Measurements from ENCODE around the gene CTBP2. TPM values are rescaled to one million over a fixed set of nuclear protein-coding genes. Genes with fewer than 3 reads are reported as not detected.

The CTBP2 gene
- total and polyA plus RNA-seq, 2 of the 13 experiments (the other 11 are each of a cell fraction or from before 2014, with no cell fraction given): 0.08 TPM; not detected in 1

DNA sequence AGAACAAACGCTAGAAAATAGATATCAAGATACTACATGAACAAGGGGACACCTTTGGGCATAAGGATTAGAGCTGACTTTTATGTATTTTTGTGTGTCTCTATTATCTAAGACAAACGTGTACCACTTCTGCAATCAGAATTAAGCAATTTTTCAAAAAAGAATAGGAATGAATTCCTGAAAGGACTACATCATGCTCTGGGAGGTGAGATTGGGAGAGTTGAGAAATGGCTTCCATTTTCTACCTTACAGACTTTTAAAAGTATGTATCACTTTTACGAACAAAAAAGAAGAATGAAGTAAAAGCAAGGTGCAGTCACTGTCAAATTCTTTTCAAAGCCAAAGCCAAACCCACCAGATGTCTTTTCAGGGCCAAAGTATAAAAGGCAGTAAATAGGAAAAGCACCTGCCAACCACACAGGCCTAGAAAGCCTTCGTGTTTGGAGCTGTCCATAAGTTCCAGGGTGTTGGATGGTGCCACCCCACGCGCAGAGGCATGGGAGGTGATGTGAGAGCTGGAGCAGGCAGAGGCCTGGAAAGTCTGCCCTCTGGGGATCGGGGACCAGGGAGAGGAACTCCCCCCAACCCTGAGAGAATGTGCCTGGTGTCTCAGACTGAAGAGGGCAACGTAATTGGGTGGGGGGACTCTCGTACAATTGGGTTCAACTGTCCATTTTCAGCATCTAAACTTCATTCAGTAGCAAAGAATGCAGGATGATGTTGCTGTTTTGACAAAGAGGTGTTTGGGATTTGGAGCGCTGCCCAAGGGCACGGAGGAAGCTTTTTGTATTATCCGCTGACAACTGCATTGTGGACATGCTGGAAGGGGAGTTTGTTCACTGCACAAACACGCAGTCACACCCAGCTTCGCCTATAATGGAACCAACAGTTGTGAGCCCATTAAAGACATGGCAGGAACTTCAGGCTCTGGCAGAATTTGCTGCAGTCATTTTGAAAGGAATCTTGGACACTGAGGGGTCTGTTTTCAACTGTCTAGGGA lies 17.6 kb upstream of the CTBP2 start:
- no peak overlapping the region for H2AFZ ChIP-seq (ENCODE audit: low read length)
- intact Hi-C loops (cut with micrococcal nuclease; ENCODE audit: unreplicated experiment) (no loop called here), in situ Hi-C loops (cut with HindIII; ENCODE audit: extremely low pct_ligation_motif_present, low pct_unique_long_range_greater_than_20kb) (no loop called here)
- H3K4me3 ChIP-seq (replicated peaks in 1 of 3; ENCODE audit: insufficient read depth in 1 of 3, low read depth in 2 of 3, low read length in 3 of 3): no peak overlapping the region
- no peaks in the 10 kb centered on the region for H3K4me1 ChIP-seq (ENCODE audit: insufficient read depth, low read length)
- no peak for FAIRE-seq
- BruUV-seq (replicated peaks): no TSS peak
- WGBS (ENCODE audit: low lambda C conversion rate): 35% methylated on average over 14 of the region's 14 CpGs
- H3K27me3 ChIP-seq (ENCODE audit: control insufficient read depth in 1 of 2, insufficient read depth in 2 of 2, low read length in 2 of 2): peaks cover 0 to 9% of the 10 kb centered on the region in 2 experiments; a peak in 2 of 5 replicates
- CTCF ChIA-PET (ENCODE audit: low intra/inter-chr PET ratio, low total read pairs): no interaction called here
- H3K27ac ChIP-seq (ENCODE audit: extremely low read length, insufficient read depth, low read length): no peak overlapping the region
- POLR2A ChIA-PET: no interaction called here
- ATAC-seq: no peak
- H3K4me2 ChIP-seq (ENCODE audit: low read depth, low read length): no peak overlapping the region
- H3K9ac ChIP-seq (ENCODE audit: insufficient read depth, low read depth, low read length): no peak overlapping the region
- no peaks in the 10 kb centered on the region for H3K36me3 ChIP-seq (replicated peaks in 1 of 2; ENCODE audit: control insufficient read depth in 1 of 2, insufficient read depth in 2 of 2, low read length in 2 of 2)
- no peaks in the 10 kb centered on the region for H3K79me2 ChIP-seq (ENCODE audit: insufficient read depth, low read length)
- no peaks in the 10 kb centered on the region for H3K9me3 ChIP-seq (ENCODE audit: low read length)
- no peaks in the 10 kb centered on the region for H4K20me1 ChIP-seq (ENCODE audit: insufficient read depth, low read length)
- DNase-seq (ENCODE audit: low spot score): no peak
- no peak for TF ChIP-seq NFKB2 (CRISPR knock-in tag; IDR thresholded peaks at IDR 0.05; ENCODE audit: borderline replicate concordance)

- WGBS (ENCODE audit: low lambda C conversion rate): 3% methylated on average over 8 of the region's 8 CpGs
- no peak for FAIRE-seq
- no peak overlapping the region for H3K9ac ChIP-seq (ENCODE audit: insufficient read depth, low read depth, low read length)
- H4K20me1 ChIP-seq (ENCODE audit: insufficient read depth, low read length): no peaks in the 10 kb centered on the region
- no peaks in the 10 kb centered on the region for H3K79me2 ChIP-seq (ENCODE audit: insufficient read depth, low read length)
- no TSS peak for BruUV-seq (replicated peaks)
- no peak for ATAC-seq
- H3K27ac ChIP-seq (ENCODE audit: extremely low read length, insufficient read depth, low read length): no peak overlapping the region
- no peak overlapping the region for H3K4me3 ChIP-seq (replicated peaks in 1 of 3; ENCODE audit: insufficient read depth in 1 of 3, low read depth in 2 of 3, low read length in 3 of 3)
- no peaks in the 10 kb centered on the region for H3K36me3 ChIP-seq (replicated peaks in 1 of 2; ENCODE audit: control insufficient read depth in 1 of 2, insufficient read depth in 2 of 2, low read length in 2 of 2)
- ChIA-PET CTCF (ENCODE audit: low intra/inter-chr PET ratio, low total read pairs) (no interaction called here), POLR2A (no interaction called here)
- H3K27me3 ChIP-seq (ENCODE audit: control insufficient read depth in 1 of 2, insufficient read depth in 2 of 2, low read length in 2 of 2): peaks cover 0 to 9% of the 10 kb centered on the region in 2 experiments; a peak in 2 of 5 replicates
- no peaks in the 10 kb centered on the region for H3K9me3 ChIP-seq (ENCODE audit: low read length)
- no peak overlapping the region for H2AFZ ChIP-seq (ENCODE audit: low read length)
- no peak for DNase-seq (ENCODE audit: low spot score)
- intact Hi-C loops (cut with micrococcal nuclease; ENCODE audit: unreplicated experiment): no loop called here
- in situ Hi-C loops (cut with HindIII; ENCODE audit: extremely low pct_ligation_motif_present, low pct_unique_long_range_greater_than_20kb): no loop called here
- H3K4me1 ChIP-seq (ENCODE audit: insufficient read depth, low read length): no peaks in the 10 kb centered on the region
- H3K4me2 ChIP-seq (ENCODE audit: low read depth, low read length): no peak overlapping the region
- TF ChIP-seq DPF2 (CRISPR knock-in tag; IDR thresholded peaks at IDR 0.05; ENCODE audit: borderline replicate concordance, low read depth): no peak
- no peak for TF ChIP-seq WIZ (CRISPR knock-in tag; IDR thresholded peaks at IDR 0.05)
- TF ChIP-seq, protein P1, sequence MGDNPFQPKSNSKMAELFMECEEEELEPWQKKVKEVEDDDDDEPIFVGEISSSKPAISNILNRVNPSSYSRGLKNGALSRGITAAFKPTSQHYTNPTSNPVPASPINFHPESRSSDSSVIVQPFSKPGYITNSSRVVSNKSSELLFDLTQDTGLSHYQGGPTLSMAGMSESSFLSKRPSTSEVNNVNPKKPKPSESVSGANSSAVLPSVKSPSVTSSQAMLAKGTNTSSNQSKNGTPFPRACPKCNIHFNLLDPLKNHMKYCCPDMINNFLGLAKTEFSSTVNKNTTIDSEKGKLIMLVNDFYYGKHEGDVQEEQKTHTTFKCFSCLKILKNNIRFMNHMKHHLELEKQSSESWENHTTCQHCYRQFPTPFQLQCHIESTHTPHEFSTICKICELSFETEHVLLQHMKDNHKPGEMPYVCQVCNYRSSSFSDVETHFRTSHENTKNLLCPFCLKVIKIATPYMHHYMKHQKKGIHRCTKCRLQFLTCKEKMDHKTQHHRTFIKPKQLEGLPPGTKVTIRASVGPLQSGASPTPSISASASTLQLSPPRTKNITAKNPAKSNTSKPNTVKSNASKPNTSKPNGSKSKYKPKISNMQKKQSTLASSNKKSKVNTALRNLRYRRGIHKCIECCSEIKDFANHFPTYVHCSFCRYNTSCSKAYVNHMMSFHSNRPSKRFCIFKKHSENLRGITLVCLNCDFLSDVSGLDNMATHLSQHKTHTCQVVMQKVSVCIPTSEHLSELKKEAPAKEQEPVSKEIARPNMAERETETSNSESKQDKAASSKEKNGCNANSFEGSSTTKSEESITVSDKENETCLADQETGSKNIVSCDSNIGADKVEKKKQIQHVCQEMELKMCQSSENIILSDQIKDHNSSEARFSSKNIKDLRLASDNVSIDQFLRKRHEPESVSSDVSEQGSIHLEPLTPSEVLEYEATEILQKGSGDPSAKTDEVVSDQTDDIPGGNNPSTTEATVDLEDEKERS (CRISPR knock-in tag; IDR thresholded peaks at IDR 0.05): no peak
- TF ChIP-seq REST (IDR thresholded peaks at IDR 0.05; ENCODE audit: borderline replicate concordance in 1 of 2, low read depth in 1 of 2, low read length in 2 of 2): no peak
These were observed 15.4 kb upstream of the CTBP2 start for GRCh38 chr10:125175807-125176206.

Measured in HepG2 (cell line).